Occipital lobe (tissue), 2 donors: ENCODE data around the gene TCF7. TPM values are rescaled to one million over a fixed set of nuclear protein-coding genes. Genes with fewer than 3 reads are reported as not detected.
"Not testable (repeated sequence)": the region's sequence is repeated elsewhere in the genome, so short reads cannot be mapped to it uniquely, and the experiment has no call there.

ENCODE experiments used
- DNase-seq: peaks from one replicate; lab custom pipeline; 2025; lab: John Stamatoyannopoulos, UW
- total RNA-seq: library from RNA; depleted of rRNA; stranded (reverse); fragments of >200 nt; gene quantifications from one replicate; pipeline ENCODE4 v1.2.3, GENCODE V29; 2014

Gene TCF7
- total RNA-seq, 1 donor from 2014 or later = not detected

DNA sequence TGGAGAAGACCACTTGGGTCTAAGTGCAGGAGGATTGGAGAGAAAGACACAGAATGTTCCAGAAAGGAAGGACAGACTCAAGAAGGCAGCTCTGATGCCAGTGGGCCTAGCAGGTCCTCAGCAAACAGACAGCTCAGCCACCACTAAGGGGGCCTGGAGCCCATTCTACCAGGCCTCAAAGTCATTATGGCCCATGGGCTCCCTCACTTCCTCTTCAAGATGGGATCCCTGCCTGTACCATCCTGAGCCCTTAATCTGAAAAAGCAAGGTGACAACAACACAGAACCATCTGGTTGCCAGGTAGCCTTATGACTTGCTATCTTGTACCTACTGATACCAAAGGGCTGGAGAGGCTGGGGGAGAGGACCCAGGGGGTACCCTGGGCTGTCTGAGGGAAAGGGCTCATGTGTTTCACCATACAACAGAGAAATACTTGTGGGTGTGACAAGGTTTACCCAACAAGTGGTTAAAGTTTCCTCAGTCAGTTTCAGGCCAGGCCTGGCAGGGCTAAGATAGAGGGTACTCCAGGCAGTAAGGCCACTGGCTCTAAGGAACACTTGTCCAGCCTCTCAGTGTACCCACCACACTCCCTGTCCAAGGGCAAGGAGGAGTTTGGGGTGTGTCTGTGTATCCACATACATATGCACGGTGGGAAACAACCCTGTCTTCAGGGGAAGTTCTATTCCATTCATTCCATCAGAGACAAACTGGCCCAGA lies 30.7 kb downstream of the TCF7 start:
- DNase-seq = no peak

DNA sequence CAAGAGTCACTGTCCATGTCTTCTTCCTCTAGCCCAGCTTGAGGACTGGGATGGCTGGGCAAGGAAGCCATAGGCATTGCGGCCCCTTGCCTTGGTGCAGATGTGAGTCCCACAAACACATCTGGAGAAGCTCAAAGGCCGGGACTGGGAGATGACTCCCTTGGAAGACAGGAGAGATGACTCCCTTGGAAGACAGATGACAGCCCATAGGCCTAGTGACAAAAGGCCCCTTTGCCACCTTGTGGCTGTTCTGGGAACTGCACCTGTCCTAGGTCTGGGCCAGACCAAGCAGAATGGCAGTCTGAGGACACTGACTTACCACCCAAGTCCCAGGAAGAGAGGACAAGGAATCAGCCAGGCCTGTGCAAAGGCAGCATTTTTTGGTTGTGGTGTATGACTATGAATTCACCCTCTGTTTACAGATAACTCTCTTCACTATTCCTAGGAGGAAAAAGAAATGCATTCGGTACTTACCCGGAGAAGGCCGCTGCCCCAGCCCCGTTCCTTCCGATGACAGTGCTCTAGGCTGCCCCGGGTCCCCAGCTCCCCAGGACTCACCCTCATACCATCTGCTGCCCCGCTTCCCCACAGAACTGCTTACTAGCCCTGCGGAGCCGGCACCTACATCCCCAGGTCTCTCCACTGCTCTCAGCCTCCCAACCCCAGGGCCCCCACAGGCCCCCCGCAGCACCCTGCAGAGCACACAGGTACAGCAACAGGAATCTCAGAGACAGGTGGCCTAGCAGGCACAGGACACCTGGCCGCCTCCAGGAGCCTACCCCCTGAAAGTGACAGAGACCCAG lies 31.5 kb downstream of the TCF7 start:
- DNase-seq = peak; percentile 38

DNA sequence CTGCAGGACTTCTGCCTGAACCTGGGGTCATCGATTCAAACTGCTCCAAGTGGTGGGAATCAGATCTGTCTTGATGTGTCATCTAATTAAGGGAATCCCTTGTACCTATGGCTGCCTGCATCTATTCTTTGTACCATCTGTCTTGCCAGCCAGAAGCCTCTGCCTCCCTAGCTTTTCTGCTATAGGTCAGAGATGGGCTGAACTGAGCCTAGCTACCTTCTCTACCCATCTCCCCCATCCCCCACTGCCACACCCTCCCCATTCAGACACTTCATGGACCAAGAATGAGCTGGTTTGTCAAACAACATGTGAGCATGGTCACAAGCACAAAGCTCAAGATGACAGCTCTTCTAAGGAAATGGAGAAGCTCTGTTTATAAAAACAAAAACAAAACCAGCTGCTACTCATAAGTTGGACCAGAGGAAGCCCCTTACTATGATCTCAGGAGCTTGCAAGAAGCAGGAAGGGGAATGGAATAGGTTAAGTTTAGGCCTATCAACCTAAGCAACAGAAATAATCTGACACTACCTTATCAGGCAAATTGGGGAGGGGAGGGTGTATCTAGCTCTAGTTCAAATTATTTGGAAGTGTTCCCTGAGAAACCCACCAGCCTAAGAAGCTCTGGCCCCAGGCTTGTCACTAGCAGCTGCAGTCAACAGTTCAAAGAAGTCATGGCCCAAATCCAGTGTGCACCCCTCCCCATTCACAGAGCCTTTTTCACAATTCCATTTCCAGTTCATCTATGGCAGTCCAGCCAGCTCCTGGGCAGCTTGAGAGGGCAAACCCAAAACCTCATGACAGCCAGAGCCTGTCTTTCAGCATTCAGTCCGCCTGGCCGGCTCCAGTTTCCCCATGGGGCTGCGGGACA lies 32.4 kb downstream of the TCF7 start:
- DNase-seq = no peak

DNA sequence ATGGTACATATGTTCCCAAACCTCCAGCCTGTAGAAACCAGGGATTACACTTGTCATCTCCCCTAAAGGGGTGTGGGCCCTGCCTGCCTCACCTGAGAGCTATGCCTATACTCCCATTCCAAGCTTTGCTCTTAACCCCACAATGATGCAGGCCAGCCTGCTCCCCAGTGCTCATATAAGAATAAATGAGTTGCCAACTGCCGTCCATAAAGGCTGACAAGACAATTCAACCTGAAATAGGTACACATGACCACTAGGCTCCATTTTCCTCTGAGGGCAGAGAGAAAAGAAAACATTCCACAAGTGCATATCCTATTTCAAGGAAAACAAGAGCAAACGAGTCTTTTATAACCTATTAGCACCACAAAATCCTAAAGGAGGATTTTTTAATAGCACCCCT lies 33.8 kb downstream of the TCF7 start:
- DNase-seq = no peak

DNA sequence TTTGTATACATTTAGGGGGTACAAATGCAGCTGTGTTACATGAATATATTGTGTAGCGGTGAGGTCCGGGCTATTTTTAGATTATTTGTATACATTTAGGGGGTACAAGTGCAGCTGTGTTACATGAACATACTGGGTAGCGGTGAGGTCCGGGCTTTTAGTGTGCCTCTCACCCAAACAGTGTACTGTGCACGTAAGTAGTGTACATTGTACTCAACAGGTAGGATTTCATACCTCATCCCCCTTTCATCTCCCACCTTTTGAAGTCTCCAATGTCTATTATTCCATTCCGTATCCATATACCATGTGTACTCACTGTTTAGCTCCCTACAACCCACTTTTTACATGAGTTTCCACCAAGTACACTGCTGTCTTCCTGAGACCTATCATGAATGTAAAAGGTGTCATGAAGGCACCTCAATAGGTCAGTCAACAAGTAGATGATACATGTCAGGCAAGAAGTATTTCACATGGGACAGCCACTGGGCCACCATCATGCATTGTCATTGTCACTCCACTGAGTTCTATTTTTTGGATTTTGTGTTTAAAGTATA lies 34.6 kb downstream of the TCF7 start:
- DNase-seq = no peak

DNA sequence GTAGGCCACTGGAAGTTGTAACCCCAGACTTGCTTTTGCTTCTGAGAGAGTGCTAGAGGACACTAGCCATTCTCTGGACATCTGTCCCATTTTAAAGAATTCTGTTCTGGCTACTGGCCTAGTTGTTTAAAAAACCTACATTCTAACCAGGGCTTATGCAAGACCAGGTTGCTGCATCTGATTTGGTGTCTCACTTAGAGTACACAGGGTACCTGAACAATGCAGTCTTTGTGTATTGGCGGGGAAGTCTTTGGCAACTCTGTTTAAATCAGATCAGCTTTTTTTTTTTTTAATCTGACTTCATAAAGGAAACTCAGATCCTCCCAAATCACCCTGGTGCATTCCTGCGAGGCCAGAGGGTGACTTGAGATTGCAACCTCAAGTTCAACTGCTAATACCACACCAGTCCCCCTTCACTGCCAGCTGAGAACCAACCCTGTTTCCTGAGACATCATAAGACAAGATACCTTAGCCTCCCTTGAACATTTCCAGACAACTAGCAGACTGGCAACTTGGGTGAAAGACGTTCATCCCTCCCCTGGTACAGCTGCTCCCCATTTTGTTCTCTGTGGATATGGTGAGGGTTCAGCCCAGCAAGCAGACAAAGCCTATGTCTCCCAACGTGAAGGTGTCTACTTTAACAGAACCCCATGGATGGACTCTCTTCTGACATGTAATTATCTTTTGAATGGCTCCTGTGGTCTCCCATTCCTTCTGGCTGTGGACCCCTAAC lies 35.3 kb downstream of the TCF7 start:
- no peak for DNase-seq

DNA sequence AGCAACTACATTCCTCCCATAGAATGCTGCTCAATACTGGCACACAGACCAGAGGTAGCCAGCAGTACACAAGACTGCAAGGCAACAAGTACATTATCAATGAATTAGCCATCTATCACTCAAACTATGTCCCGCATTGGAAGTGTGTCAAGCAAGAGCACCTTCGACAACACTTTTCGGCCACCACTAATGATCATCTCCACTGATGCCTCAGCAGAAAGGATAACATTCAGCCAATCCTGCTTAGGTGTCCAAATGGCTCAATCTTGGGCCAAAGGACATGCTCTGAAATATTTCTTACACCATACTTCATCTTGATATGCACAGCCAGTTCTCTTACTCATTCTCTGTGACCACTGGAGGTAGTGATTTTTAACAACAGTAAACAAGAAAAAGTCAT lies 37.2 kb downstream of the TCF7 start:
- DNase-seq = no peak

DNA sequence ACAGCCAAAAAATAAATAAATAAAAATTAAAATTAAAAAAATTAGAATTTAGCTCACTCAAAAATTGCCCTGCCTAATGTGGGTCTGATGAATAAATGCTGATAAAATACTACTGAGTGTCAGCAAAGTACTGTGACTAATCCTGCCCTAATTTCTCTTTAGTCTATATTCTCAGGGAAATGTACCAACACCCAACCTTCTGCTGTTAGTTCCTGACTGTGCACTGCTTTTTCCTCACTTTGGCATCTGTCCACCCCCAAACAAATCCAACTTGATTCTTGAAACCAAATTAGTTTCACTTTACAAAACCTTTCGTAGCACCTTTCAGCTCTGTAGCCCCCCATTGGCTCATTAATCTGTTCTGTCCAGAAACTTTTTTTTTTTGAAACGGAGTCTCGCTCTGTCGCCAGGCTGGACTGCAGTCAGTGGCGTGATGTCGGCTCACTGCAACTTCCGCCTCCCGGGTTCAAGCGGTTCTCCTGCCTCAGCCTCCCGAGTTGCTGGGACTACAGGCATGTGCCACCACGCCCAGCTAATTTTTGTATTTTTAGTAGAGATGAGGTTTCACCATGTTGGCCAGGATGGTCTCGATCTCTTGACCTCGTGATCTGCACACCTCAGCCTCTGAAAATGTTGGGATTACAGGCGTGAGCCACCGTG lies 37.8 kb downstream of the TCF7 start:
- not testable (repeated sequence) for DNase-seq

DNA sequence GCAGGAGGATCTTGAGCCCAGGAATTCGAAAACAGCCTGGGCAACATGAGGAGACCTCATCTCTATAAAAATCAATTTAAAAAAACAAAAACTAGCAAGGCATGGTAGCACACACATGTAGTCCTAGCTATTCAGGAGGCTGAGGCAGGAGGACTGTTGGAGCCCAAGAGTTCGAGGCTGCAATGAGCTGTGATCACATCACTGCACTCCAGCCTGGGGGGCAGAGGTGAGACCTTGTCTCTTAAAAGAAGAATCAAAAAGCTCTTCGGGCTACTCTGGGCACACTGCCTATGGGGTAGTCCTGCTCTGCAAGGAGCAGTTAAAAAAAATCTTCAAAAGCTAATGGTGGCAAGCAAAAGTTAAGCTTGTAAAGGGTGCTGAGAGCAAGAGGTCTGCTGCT lies 38.8 kb downstream of the TCF7 start:
- DNase-seq = no peak

DNA sequence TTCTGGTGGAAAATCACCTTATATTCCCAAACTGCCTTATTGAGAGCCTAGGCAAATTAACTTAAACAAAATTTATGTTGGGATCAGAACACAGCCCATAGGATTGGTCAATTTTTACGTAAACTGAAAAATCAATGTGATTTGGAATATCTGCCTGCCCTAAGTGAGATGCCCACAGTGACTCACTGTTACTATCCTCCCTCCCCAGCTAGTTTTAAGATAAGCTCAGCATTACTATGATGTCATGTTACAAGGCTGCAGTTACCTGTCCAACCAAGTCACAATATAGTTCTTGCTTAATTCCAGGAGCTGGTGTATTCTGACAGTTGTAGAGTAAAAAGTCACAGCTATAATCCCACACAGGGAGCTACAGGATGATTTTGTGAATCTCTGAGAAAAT lies 39.2 kb downstream of the TCF7 start:
- no peak for DNase-seq

DNA sequence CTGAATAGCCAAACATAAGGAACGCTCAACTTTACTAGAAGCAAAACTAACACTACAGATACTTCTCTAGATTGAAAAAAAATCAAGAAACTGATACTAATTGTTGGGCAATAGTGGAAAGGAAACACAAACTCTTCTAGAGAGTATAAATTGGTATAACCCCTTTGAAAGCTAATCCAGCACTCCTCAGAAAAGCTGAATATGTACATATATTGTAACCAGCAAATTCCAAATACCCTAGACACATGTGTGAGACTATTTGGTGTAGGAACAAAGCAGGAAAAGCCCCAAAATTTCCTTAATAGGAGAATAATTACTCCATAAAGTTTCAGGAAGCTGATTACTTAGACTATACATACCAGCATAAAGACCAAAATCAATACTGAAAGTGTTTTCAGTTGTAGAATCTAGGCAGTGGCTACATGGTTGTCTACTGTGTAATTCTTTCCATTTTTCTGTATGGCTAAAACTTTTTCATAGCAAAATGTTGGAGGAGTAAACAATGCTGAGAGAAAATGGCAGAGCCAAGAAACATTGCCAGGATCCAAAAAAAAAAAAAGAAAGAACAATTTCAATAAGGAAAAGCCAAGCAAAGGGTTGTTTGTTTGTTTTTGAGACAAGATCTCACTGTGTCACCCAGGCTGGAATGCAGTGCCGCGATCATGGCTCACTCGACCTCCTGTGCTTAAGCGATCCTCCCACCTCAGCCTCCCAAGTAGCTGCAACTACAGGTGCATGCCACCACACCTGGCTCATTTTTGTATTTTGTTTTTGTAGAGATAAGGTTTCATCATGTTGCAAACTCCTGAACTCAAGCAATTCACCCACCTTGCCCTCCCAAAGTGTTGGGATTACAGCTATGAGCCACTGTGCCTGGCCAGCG lies 47.3 kb downstream of the TCF7 start:
- no peak for DNase-seq

DNA sequence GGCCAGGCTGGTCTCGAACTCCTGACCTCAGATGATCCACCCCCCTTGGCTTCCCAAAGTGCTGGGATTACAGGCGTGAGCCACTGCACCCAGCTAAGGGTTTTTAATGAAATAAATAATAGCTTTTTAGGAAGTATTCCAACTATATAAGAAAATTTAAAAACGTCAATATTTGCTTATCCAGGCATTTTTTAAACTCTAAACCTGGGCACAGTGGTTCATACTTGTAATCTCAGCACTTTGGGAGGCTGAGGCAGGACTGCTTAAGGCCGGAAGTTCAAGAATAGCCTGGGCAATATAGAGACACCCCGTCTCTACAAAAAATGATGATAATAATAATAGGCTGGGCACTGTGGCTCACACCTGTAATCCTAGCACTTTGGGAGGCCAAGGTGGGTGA lies 48.1 kb downstream of the TCF7 start:
- DNase-seq = no peak

DNA sequence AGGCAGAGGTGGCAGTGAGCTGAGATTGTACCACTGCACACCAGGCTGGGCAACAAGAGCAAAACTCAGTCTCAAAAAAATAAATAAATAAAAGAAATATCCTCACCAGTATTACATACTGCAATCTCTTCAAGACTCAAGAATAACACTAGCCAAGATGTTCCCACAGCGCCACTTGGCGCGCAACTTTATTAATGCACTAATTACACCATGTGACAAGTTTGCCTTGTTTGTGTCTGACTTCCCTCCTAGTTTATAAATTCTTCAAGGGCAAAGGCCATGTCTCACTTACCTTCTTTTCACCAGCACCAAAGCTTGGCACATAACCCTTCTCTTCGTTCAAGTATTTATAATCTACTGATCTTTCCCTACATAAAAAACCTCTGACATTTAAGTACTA lies 57.5 kb downstream of the TCF7 start:
- no peak for DNase-seq

DNA sequence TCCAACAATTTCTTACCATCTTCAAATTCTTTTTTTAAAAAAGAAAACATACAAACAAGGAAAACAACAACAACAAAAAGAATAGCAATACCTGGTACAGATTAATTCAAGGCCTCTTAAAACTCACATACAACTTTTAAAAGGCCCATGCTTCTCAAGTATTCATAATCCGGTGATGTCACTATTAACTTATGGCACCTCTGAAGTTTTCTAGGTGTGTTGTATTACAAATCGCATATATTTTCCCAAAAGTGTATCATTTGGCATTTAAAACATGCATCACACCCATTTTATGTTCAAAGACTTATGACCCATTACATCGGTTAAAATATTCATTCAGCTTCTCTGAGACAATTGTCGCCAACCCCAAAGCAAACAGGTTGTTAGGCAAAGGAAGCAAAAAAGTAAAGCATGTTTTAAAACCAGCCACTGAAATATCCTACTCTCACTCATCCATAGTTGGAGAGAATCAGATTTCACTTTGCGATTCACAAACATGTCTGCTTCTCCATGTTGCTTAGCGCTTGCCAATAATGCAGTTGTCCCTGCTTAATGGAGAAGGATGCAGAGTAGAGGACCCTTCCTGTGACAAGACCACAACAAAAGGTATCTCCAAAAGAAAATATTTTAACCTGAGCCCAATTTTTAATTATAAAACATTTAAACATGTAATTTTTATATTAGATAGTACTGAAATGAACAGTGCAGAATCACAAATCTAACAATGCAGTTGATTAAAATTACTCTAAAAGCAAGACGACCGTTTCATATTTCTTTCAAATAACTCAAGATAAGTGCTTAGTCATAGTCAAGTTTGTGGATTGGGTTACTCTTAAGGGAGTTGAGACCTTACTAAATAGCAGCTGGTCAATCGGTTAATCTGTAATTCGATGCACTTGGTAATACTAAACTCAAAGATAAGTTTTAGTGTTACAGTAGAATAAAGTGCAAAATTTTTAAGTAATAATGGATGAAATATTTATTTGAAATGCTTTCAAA lies 60.7 kb downstream of the TCF7 start:
- no peak for DNase-seq

DNA sequence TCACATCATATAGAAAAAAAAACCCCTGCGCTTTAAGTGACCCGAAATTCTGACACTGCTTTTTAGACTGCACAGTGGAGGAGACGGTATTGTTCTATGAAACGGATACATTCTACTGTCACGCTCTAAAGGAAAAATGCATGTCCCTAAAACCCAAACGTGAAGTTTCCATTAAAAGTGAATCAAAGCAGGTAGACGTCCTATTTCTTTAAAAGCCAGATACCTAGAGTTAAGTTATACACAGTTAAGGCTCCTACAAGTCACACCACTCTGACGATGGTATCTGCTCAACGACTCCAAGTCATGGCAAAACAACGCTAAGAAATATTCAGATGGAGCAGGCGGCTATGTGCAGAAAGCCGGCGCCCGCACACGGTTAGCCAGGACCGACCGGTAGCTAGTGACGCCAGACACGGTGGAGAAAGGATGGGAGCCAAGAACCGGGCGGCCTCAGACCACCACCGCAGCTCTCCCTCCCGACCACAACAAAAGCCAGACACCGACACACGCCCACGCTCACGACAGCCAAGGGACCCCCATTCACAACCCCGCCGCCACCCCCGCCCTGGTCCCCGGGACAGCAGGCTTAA lies 61.5 kb downstream of the TCF7 start:
- no peak for DNase-seq

DNA sequence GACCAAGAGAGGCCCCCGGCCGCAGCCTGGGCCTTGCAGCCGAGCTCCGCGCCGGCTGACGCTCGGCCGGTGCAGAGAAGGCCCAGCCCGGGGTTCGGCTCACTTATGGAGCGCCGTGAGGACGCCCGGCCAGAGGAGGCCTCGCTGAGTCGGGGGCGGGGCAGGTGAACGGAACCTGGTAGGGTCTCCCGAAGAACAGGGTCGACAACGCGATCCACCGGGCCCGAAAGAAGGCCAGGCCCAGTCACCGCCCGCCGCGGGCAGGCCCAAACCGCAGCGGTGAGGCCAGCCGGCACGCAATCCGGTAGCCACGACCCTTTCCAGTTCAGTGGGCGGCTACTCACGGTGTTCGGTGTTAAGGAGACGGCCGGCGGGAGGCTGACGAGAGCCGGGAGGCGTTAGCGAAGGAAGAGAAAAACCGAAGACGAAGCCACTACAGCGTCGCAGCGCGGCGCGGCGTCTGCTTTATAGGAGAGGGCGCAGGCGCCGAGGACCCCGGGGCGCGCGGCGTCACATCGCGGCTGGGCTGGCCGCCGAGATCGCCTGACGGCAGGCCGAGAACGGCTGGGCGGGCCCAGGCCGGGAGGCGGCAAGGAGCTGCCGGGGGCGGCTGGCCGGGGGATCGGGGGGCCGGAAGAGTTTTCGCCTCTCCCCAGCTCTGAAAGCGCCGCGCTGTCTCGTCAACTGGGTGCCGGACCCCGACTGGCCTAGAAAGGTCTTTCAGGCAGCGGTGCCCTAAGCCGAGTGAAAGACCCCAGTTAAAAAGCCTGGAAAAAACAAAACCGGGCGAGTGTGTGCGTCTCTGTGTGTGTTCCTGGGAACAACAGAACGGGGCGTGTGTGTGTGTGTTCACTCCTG lies 62.3 kb downstream of the TCF7 start, which contains the start of gene SKP1:
Gene SKP1 (minus strand): TSS at position 440 of the 858 bp plus-strand sequence. CDS start 2,928 bp downstream, outside the sequence.
- peak; percentile 88 for DNase-seq
